ENCODE measurements around the gene ZC3H18.
"Not testable (repeated sequence)": the region's sequence is repeated elsewhere in the genome, so short reads cannot be mapped to it uniquely, and the experiment has no call there.

The ZC3H18 gene

GRCh38 chr16:88656291-88656980 lies 86.2 kb downstream of the ZC3H18 start:
- DNase-seq, result no peak

GRCh38 chr16:88657371-88657770 lies 87.2 kb downstream of the ZC3H18 start:
- no peak for DNase-seq

GRCh38 chr16:88658714-88659113 lies 88.5 kb downstream of the ZC3H18 start:
- no peak for DNase-seq

- no peak for DNase-seq
These were observed 89.0 kb downstream of the ZC3H18 start for GRCh38 chr16:88659160-88659559.

- no peak for DNase-seq
These were observed 91.3 kb downstream of the ZC3H18 start for GRCh38 chr16:88661468-88661867.

- DNase-seq, result peak; percentile 21
These were observed 92.1 kb downstream of the ZC3H18 start for GRCh38 chr16:88662222-88662842.

- DNase-seq, result peak; percentile 98
These were observed 92.8 kb downstream of the ZC3H18 start, which contains the start of gene MVD for GRCh38 chr16:88662843-88663606. MVD (minus strand) TSS chr16:88663091; CDS start chr16:88663080, 11 bp downstream.

- no peak for DNase-seq
These were observed 94.9 kb downstream of the ZC3H18 start for GRCh38 chr16:88665148-88665547.

GRCh38 chr16:88665570-88665969 lies 95.4 kb downstream of the ZC3H18 start:
- no peak for DNase-seq

GRCh38 chr16:88667461-88667860 lies 97.3 kb downstream of the ZC3H18 start:
- no peak for DNase-seq

- not testable (repeated sequence) for DNase-seq
These were observed 99.3 kb downstream of the ZC3H18 start for GRCh38 chr16:88669493-88669892.

GRCh38 chr16:88669980-88670379 lies 99.8 kb downstream of the ZC3H18 start:
- DNase-seq, result no peak

- no peak for DNase-seq
These were observed 101.6 kb downstream of the ZC3H18 start for GRCh38 chr16:88671806-88672205.

GRCh38 chr16:88672776-88673175 lies 102.6 kb downstream of the ZC3H18 start:
- peak; percentile 52 for DNase-seq

GRCh38 chr16:88673716-88674379 lies 103.6 kb downstream of the ZC3H18 start:
- no peak for DNase-seq

- no peak for DNase-seq
These were observed 106.5 kb downstream of the ZC3H18 start for GRCh38 chr16:88676502-88677242.

GRCh38 chr16:88677721-88678120 lies 107.5 kb downstream of the ZC3H18 start:
- DNase-seq, result no peak

- DNase-seq, result no peak
These were observed 108.2 kb downstream of the ZC3H18 start for GRCh38 chr16:88678224-88678979.

GRCh38 chr16:88680554-88681083 lies 110.4 kb downstream of the ZC3H18 start:
- DNase-seq, result no peak

- peak; percentile 86 for DNase-seq
These were observed 111.0 kb downstream of the ZC3H18 start for GRCh38 chr16:88681084-88681680.
